ENCODE results near the gene DUOX1. TPM values are rescaled to one million over a fixed set of nuclear protein-coding genes. Genes with fewer than 3 reads are reported as not detected.

DUOX1 gene
- total and polyA plus RNA-seq, 9 of the 15 experiments (the other 6 are each of a cell fraction or from before 2014, with no cell fraction given), result 0.01 to 0.22 (median 0.01) TPM; not detected in 6

DNA sequence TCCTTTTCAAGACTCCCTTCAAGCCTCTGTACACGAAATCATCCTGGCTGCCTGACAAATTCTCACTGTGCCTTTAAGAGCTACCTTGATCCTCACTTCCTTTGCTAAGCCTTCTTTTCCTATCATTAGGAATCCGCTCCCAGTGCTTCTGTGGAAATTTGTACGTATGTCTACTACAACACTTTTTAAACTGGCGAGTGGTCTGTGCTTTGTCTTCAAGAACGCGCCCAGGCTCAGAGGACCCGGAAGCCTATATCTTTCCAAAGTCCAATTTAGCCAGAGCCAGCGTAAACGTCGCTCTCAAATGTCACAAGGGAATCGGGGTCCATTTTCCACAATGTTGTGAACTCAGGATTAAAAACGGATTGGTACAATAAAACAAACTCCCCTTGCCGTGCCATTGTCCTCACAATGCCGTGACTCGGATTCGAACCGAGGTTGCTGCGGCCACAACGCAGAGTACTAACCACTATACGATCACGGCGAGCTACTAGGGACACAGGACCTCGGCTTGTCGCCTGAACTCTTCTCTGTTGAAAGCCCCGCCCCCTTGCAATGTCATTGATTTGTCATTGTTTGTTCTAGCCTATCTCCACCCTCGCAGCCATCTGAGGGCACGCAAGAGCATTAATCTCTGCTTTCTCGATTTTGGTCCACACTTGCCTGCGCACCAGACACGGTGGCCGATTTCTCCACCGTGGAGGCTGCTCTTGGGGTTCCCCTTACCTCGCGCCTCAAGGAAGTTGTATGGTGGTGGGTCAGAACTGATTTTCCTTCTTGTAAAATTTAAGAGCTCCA is 70.4 kb downstream of the DUOX1 start (continued):
- TF ChIP-seq, protein P1, sequence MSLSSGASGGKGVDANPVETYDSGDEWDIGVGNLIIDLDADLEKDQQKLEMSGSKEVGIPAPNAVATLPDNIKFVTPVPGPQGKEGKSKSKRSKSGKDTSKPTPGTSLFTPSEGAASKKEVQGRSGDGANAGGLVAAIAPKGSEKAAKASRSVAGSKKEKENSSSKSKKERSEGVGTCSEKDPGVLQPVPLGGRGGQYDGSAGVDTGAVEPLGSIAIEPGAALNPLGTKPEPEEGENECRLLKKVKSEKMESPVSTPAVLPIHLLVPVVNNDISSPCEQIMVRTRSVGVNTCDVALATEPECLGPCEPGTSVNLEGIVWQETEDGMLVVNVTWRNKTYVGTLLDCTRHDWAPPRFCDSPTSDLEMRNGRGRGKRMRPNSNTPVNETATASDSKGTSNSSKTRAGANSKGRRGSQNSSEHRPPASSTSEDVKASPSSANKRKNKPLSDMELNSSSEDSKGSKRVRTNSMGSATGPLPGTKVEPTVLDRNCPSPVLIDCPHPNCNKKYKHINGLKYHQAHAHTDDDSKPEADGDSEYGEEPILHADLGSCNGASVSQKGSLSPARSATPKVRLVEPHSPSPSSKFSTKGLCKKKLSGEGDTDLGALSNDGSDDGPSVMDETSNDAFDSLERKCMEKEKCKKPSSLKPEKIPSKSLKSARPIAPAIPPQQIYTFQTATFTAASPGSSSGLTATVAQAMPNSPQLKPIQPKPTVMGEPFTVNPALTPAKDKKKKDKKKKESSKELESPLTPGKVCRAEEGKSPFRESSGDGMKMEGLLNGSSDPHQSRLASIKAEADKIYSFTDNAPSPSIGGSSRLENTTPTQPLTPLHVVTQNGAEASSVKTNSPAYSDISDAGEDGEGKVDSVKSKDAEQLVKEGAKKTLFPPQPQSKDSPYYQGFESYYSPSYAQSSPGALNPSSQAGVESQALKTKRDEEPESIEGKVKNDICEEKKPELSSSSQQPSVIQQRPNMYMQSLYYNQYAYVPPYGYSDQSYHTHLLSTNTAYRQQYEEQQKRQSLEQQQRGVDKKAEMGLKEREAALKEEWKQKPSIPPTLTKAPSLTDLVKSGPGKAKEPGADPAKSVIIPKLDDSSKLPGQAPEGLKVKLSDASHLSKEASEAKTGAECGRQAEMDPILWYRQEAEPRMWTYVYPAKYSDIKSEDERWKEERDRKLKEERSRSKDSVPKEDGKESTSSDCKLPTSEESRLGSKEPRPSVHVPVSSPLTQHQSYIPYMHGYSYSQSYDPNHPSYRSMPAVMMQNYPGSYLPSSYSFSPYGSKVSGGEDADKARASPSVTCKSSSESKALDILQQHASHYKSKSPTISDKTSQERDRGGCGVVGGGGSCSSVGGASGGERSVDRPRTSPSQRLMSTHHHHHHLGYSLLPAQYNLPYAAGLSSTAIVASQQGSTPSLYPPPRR (CRISPR knock-in tag; IDR thresholded peaks at IDR 0.05; ENCODE audit: borderline replicate concordance), result 0 out of 2 replicates have a peak, but pooled peaks have one; percentile 53
- TF ChIP-seq, protein P2, sequence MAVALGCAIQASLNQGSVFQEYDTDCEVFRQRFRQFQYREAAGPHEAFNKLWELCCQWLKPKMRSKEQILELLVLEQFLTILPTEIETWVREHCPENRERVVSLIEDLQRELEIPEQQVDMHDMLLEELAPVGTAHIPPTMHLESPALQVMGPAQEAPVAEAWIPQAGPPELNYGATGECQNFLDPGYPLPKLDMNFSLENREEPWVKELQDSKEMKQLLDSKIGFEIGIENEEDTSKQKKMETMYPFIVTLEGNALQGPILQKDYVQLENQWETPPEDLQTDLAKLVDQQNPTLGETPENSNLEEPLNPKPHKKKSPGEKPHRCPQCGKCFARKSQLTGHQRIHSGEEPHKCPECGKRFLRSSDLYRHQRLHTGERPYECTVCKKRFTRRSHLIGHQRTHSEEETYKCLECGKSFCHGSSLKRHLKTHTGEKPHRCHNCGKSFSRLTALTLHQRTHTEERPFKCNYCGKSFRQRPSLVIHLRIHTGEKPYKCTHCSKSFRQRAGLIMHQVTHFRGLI (CRISPR knock-in tag; IDR thresholded peaks at IDR 0.05), result 0 out of 2 replicates have a peak, but pooled peaks have one; percentile 9
- TF ChIP-seq, protein P3, sequence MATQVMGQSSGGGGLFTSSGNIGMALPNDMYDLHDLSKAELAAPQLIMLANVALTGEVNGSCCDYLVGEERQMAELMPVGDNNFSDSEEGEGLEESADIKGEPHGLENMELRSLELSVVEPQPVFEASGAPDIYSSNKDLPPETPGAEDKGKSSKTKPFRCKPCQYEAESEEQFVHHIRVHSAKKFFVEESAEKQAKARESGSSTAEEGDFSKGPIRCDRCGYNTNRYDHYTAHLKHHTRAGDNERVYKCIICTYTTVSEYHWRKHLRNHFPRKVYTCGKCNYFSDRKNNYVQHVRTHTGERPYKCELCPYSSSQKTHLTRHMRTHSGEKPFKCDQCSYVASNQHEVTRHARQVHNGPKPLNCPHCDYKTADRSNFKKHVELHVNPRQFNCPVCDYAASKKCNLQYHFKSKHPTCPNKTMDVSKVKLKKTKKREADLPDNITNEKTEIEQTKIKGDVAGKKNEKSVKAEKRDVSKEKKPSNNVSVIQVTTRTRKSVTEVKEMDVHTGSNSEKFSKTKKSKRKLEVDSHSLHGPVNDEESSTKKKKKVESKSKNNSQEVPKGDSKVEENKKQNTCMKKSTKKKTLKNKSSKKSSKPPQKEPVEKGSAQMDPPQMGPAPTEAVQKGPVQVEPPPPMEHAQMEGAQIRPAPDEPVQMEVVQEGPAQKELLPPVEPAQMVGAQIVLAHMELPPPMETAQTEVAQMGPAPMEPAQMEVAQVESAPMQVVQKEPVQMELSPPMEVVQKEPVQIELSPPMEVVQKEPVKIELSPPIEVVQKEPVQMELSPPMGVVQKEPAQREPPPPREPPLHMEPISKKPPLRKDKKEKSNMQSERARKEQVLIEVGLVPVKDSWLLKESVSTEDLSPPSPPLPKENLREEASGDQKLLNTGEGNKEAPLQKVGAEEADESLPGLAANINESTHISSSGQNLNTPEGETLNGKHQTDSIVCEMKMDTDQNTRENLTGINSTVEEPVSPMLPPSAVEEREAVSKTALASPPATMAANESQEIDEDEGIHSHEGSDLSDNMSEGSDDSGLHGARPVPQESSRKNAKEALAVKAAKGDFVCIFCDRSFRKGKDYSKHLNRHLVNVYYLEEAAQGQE (IDR thresholded peaks at IDR 0.05; ENCODE audit: borderline replicate concordance), result peak; percentile 22; the same call in 1 of the 2 replicates
- TF ChIP-seq, protein P3 (CRISPR knock-in tag; IDR thresholded peaks at IDR 0.05; ENCODE audit: low read depth), result no peak
- TF ChIP-seq, protein P4, sequence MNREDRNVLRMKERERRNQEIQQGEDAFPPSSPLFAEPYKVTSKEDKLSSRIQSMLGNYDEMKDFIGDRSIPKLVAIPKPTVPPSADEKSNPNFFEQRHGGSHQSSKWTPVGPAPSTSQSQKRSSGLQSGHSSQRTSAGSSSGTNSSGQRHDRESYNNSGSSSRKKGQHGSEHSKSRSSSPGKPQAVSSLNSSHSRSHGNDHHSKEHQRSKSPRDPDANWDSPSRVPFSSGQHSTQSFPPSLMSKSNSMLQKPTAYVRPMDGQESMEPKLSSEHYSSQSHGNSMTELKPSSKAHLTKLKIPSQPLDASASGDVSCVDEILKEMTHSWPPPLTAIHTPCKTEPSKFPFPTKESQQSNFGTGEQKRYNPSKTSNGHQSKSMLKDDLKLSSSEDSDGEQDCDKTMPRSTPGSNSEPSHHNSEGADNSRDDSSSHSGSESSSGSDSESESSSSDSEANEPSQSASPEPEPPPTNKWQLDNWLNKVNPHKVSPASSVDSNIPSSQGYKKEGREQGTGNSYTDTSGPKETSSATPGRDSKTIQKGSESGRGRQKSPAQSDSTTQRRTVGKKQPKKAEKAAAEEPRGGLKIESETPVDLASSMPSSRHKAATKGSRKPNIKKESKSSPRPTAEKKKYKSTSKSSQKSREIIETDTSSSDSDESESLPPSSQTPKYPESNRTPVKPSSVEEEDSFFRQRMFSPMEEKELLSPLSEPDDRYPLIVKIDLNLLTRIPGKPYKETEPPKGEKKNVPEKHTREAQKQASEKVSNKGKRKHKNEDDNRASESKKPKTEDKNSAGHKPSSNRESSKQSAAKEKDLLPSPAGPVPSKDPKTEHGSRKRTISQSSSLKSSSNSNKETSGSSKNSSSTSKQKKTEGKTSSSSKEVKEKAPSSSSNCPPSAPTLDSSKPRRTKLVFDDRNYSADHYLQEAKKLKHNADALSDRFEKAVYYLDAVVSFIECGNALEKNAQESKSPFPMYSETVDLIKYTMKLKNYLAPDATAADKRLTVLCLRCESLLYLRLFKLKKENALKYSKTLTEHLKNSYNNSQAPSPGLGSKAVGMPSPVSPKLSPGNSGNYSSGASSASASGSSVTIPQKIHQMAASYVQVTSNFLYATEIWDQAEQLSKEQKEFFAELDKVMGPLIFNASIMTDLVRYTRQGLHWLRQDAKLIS (CRISPR knock-in tag; IDR thresholded peaks at IDR 0.05), result peak; percentile 61
- TF ChIP-seq PML (IDR thresholded peaks at IDR 0.05; ENCODE audit: low read length) (no peak), PURB (CRISPR knock-in tag; IDR thresholded peaks at IDR 0.05; ENCODE audit: low read depth) (no peak)
